Duodenal mucosa (tissue), 2 donors: ENCODE results near the gene CYFIP2.

ENCODE experiments used
- H3K27ac ChIP-seq: one replicate; pipeline ENCODE4 v1.7.0; 2013; ENCODE audit warnings: low read depth, low read length
- H3K27me3 ChIP-seq, 2 donors: one replicate each; pipeline ENCODE4 v1.7.0; 2013; ENCODE audit warnings: low read length in 2 of 2, control low read depth in 1 of 2; ENCODE audit not compliant: insufficient read depth in 2 of 2, control insufficient read depth in 1 of 2
- H3K36me3 ChIP-seq, 2 donors: one replicate each; pipeline ENCODE4 v1.7.0; 2013; ENCODE audit warnings: low read length in 2 of 2, control low read depth in 1 of 2; ENCODE audit not compliant: insufficient read depth in 2 of 2, control insufficient read depth in 1 of 2
- H3K4me1 ChIP-seq, 2 donors: one replicate each; pipeline ENCODE4 v1.7.0; 2013; ENCODE audit warnings: low read length in 2 of 2, control low read depth in 1 of 2; ENCODE audit not compliant: insufficient read depth in 2 of 2, control insufficient read depth in 1 of 2
- H3K4me3 ChIP-seq, 2 donors: one replicate each; pipeline ENCODE4 v1.7.0; 2013; ENCODE audit warnings: low read length in 2 of 2, low read depth in 1 of 2
- H3K9ac ChIP-seq, 2 donors: one replicate each; pipeline ENCODE4 v1.7.0; 2013; ENCODE audit warnings: low read length in 2 of 2, low read depth in 1 of 2
- H3K9me3 ChIP-seq, 2 donors: one replicate each; pipeline ENCODE4 v1.7.0; 2013; ENCODE audit warnings: low read length in 2 of 2, control low read depth in 1 of 2; ENCODE audit not compliant: control insufficient read depth in 1 of 2

CYFIP2 gene

DNA sequence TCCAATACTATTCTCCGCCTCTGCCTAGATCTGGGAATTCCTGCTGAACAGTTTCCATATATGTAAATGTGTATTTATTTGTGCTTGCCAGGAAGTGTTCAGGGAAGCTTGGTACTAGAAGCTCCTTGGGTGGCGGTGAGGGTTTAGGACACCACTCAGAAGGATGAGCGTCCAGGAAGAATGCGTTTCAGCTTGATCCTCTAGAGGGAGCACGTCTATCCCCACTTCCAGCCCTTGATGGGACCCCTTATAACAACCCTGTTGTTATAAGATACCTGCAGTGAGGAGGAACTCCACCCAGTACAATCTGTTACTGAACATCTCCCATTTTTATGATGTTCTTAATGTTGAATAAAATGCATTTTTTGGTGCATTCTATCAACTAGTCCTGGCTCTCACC is 88.9 kb downstream of the CYFIP2 start:
- Histone ChIP-seq H3K9ac (no peak overlapping the region), H3K36me3 (peaks cover 0 to under 1% of the 10 kb centered on the region in 2 donors), H3K9me3 (no peaks in the 10 kb centered on the region), H3K27me3 (no peaks in the 10 kb centered on the region), H3K4me1 (no peaks in the 10 kb centered on the region), H3K4me3 (no peak overlapping the region), H3K27ac (no peak overlapping the region)

GRCh38 chr5:157356576-157356975 is 90.7 kb downstream of the CYFIP2 start:
- H3K4me1 ChIP-seq: peaks cover 0 to 3% of the 10 kb centered on the region in 2 donors
- peaks cover 5 to 14% of the 10 kb centered on the region in 2 donors for H3K36me3 ChIP-seq
- H3K27ac ChIP-seq: no peak overlapping the region
- H3K9me3 ChIP-seq: no peaks in the 10 kb centered on the region
- H3K9ac ChIP-seq: no peak overlapping the region
- H3K27me3 ChIP-seq: no peaks in the 10 kb centered on the region
- H3K4me3 ChIP-seq: no peak overlapping the region

- Histone ChIP-seq H3K4me3 (no peak overlapping the region), H3K27ac (no peak overlapping the region), H3K36me3 (peaks cover 5 to 14% of the 10 kb centered on the region in 2 donors), H3K9me3 (no peaks in the 10 kb centered on the region), H3K27me3 (no peaks in the 10 kb centered on the region), H3K9ac (no peak overlapping the region), H3K4me1 (peaks cover 0 to 3% of the 10 kb centered on the region in 2 donors)
Measured at GRCh38 chr5:157357823-157358222, 91.9 kb downstream of the CYFIP2 start.

DNA sequence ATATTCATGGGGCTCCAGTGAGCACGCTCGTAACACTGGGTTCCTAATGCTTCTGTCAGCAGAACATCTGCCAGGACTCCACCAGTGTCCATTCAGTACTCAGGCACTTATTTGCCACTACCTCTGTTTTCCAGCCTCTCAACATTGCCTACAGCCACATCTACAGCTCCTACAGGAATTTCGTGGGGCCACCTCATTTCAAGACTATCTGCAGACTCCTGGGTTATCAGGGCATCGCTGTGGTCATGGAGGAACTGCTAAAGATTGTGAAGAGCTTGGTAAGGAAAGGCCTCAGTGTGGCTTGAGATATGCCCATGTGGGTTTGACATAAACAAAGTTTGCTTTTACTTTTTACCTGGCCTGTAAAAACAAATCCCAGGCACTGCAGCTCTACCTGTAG is 92.9 kb downstream of the CYFIP2 start:
- peaks cover 0 to 3% of the 10 kb centered on the region in 2 donors for H3K4me1 ChIP-seq
- H3K9ac ChIP-seq: no peak overlapping the region
- no peaks in the 10 kb centered on the region for H3K9me3 ChIP-seq
- no peaks in the 10 kb centered on the region for H3K27me3 ChIP-seq
- peaks cover 5 to 20% of the 10 kb centered on the region in 2 donors for H3K36me3 ChIP-seq
- H3K27ac ChIP-seq: no peak overlapping the region
- H3K4me3 ChIP-seq: no peak overlapping the region

DNA sequence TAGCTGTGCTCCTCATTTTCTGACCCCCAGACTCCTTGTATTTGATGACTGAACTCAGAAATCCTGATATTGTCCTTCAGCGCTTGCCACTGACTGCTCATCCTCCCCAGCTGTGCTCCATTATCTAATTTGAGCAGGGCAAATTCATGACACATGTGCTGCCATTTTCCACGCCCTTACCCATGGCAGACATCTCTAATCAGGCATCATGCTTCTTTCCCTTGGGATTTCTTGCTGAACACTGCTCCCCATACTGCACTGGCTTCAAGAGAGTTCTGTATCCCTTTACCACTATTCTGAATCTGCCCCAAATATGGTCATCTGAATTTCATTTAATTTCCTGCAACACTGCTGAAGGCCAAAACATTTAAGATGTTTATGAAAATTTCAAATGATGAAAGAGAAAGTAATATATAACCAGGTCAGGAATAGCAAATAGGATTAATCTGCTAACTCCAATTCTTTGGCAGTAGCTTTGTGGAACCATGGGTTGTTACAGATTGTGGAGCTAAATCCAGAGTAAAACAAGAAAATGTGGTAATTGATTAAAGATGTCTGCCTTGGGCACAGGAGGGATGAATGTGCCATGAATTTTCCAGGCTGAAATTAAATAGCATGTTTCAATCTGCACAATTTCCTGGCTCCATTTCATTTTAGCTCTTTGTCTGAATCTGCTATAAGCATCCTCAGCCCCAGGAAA is 93.6 kb downstream of the CYFIP2 start:
- Histone ChIP-seq H3K36me3 (peaks cover 5 to 20% of the 10 kb centered on the region in 2 donors), H3K4me3 (no peak overlapping the region), H3K9ac (no peak overlapping the region), H3K4me1 (peaks cover 0 to 3% of the 10 kb centered on the region in 2 donors), H3K27me3 (no peaks in the 10 kb centered on the region), H3K27ac (no peak overlapping the region), H3K9me3 (no peaks in the 10 kb centered on the region)

- Histone ChIP-seq H3K4me3 (no peak overlapping the region), H3K4me1 (peaks cover 0 to 3% of the 10 kb centered on the region in 2 donors), H3K27me3 (no peaks in the 10 kb centered on the region), H3K9me3 (no peaks in the 10 kb centered on the region), H3K9ac (no peak overlapping the region), H3K27ac (no peak overlapping the region), H3K36me3 (peaks cover 5 to 24% of the 10 kb centered on the region in 2 donors)
Measured at GRCh38 chr5:157362012-157362411, 96.1 kb downstream of the CYFIP2 start.

- peaks cover 5 to 24% of the 10 kb centered on the region in 2 donors for H3K36me3 ChIP-seq
Measured at GRCh38 chr5:157362502-157362901, 96.6 kb downstream of the CYFIP2 start.

DNA sequence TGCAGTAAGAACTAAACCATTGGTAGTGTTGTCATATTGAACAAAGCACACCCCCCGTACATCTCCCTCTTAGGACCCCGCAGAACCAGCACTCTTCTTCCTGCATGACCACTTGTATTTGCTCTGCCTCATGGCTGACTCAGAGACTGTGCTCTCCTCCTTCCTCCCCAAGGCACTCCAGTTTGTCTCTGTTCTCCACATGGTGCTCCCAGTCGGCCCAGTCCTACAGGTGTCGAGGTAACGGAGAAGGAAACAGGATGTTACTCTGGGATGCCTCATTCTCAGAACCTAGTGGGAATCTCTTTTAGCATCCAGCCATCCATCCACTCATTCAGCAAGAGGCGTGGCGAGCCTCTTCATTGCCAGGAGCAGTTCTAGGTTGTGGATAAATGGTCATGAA is 97.1 kb downstream of the CYFIP2 start:
- Histone ChIP-seq H3K27me3 (no peaks in the 10 kb centered on the region), H3K27ac (no peak overlapping the region), H3K9me3 (no peaks in the 10 kb centered on the region), H3K4me3 (no peak overlapping the region), H3K9ac (no peak overlapping the region), H3K4me1 (peaks cover 0 to 3% of the 10 kb centered on the region in 2 donors), H3K36me3 (peaks cover 5 to 24% of the 10 kb centered on the region in 2 donors)

More at GRCh38 chr5:157362502-157362901, 96.6 kb downstream of the CYFIP2 start:
- no peak overlapping the region for H3K9ac ChIP-seq
- H3K9me3 ChIP-seq: no peaks in the 10 kb centered on the region
- peaks cover 0 to 3% of the 10 kb centered on the region in 2 donors for H3K4me1 ChIP-seq
- no peak overlapping the region for H3K4me3 ChIP-seq
- H3K27me3 ChIP-seq: no peaks in the 10 kb centered on the region
- H3K27ac ChIP-seq: no peak overlapping the region

- Histone ChIP-seq H3K9me3 (no peaks in the 10 kb centered on the region), H3K4me3 (no peak overlapping the region), H3K27me3 (no peaks in the 10 kb centered on the region), H3K4me1 (peaks cover 0 to 3% of the 10 kb centered on the region in 2 donors), H3K9ac (no peak overlapping the region), H3K36me3 (peaks cover 0 to 16% of the 10 kb centered on the region in 2 donors), H3K27ac (no peak overlapping the region)
Measured at GRCh38 chr5:157365732-157366131, 99.8 kb downstream of the CYFIP2 start.

DNA sequence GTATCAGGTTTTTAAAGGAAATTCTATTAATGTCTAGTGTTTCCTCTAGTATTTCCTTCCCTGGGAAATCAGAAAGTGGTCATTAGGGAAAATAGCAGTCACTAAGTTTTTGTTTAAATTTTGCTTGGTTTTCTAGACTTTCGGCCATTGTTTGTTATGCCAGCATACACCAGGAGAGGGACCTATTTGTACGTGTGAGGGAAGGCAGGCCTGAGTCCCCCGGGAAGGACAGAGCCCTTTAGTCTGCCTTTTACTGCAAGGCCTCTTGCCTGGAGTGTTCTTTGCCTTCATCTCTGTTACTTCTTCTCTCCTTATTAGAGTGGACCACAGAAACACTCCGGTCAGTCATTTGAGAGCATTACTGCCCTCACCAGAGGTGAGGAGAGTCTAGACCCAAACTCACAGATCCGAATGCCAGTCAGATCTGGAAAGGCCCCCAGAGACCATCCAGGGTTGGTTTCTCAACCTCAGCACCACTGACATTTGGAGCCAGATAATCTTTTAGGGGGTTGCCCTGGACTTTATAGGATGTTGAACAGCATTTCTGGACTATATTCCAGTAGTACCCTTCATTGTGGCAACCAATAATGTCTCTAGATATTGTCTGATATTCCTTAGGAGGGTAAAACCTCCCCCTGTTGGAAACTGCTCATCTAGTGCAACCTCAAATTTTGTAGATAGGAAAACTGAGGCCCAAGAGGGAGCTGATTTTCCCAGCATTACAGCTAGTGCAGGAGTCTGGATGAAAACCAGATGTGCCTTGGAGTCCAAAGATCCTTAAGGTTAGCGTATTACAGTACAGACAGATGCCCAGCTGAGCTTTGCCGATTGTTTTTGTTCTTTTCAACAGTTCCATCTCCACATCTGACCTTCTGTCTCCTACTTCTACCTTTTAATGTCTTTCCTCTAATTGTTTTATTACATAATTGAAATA is 101.1 kb downstream of the CYFIP2 start:
- Histone ChIP-seq H3K36me3 (peaks cover 0 to 10% of the 10 kb centered on the region in 2 donors), H3K4me3 (no peak overlapping the region), H3K9me3 (no peaks in the 10 kb centered on the region), H3K27me3 (no peaks in the 10 kb centered on the region), H3K4me1 (no peaks in the 10 kb centered on the region), H3K27ac (no peak overlapping the region), H3K9ac (no peak overlapping the region)
